ENCODE data around the gene SDK2. TPM values are rescaled to one million over a fixed set of nuclear protein-coding genes. Genes with fewer than 3 reads are reported as not detected.

SDK2 gene
- total RNA-seq, 1 donor from 2014 or later: 11.2 TPM

DNA sequence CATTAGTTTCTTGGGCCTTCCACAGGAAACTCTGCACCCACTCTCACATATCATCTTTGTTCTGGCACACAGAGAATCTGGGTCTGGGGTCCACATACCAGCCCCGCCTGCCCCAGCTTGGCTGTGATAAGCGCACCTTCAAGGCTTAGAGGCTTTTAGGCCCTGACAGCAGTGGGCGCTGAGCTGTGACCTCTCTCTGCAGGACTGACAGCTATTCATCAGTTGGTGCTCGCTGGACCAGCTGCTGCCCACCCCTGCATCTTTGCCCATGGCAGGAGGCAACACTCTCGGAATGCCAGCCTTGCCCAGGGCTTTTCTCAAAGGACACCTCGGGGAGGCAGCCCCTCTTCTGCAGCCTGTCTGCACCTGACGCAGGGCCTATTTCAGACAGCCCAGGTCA lies 62.9 kb downstream of the SDK2 start:
- no peak overlapping the region for H2AFZ ChIP-seq (ENCODE audit: low read depth, low read length)
- H3K79me2 ChIP-seq (ENCODE audit: insufficient read depth, low read length): no peaks in the 10 kb centered on the region
- Mint-ChIP-seq H3K4me1 (ENCODE audit: low read depth, unreplicated experiment) (no peaks in the 10 kb centered on the region), H3K27ac (ENCODE audit: unreplicated experiment) (no peak overlapping the region), H3K9me3 (ENCODE audit: unreplicated experiment) (peaks cover 5% of the 10 kb centered on the region), H3K36me3 (ENCODE audit: low read depth, unreplicated experiment) (peaks cover 5% of the 10 kb centered on the region), H3K4me3 (ENCODE audit: unreplicated experiment) (no peak overlapping the region), H3K27me3 (ENCODE audit: low read depth, unreplicated experiment) (peaks cover 31% of the 10 kb centered on the region)
- no peak overlapping the region for H3K27ac ChIP-seq (ENCODE audit: low read depth, low read length)
- H3K4me2 ChIP-seq (ENCODE audit: low read length): no peak overlapping the region
- H3K27me3 ChIP-seq (ENCODE audit: insufficient read depth, low read length): no peaks in the 10 kb centered on the region
- DNase-seq (ENCODE audit: low read depth) (no peak), FAIRE-seq (no peak)
- no peak overlapping the region for H3K4me3 ChIP-seq (ENCODE audit: insufficient read depth, low read depth, low read length)
- H3K9me3 ChIP-seq (ENCODE audit: insufficient read depth, low read depth, low read length): no peaks in the 10 kb centered on the region
- no peaks in the 10 kb centered on the region for H3K36me3 ChIP-seq (ENCODE audit: insufficient read depth, low read length)
- no peaks in the 10 kb centered on the region for H4K20me1 ChIP-seq (ENCODE audit: insufficient read depth, low read length)
- no peak for TF ChIP-seq EZH2 (IDR thresholded peaks at IDR 0.05; ENCODE audit: insufficient read depth, low read length)
- TF ChIP-seq, protein P1, sequence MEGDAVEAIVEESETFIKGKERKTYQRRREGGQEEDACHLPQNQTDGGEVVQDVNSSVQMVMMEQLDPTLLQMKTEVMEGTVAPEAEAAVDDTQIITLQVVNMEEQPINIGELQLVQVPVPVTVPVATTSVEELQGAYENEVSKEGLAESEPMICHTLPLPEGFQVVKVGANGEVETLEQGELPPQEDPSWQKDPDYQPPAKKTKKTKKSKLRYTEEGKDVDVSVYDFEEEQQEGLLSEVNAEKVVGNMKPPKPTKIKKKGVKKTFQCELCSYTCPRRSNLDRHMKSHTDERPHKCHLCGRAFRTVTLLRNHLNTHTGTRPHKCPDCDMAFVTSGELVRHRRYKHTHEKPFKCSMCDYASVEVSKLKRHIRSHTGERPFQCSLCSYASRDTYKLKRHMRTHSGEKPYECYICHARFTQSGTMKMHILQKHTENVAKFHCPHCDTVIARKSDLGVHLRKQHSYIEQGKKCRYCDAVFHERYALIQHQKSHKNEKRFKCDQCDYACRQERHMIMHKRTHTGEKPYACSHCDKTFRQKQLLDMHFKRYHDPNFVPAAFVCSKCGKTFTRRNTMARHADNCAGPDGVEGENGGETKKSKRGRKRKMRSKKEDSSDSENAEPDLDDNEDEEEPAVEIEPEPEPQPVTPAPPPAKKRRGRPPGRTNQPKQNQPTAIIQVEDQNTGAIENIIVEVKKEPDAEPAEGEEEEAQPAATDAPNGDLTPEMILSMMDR (IDR thresholded peaks at IDR 0.05; ENCODE audit: insufficient read depth, low read depth, low read length): no peak
- H3K9ac ChIP-seq (ENCODE audit: low read length): no peak overlapping the region
- H3K4me1 ChIP-seq (ENCODE audit: insufficient read depth, low read length): no peaks in the 10 kb centered on the region

DNA sequence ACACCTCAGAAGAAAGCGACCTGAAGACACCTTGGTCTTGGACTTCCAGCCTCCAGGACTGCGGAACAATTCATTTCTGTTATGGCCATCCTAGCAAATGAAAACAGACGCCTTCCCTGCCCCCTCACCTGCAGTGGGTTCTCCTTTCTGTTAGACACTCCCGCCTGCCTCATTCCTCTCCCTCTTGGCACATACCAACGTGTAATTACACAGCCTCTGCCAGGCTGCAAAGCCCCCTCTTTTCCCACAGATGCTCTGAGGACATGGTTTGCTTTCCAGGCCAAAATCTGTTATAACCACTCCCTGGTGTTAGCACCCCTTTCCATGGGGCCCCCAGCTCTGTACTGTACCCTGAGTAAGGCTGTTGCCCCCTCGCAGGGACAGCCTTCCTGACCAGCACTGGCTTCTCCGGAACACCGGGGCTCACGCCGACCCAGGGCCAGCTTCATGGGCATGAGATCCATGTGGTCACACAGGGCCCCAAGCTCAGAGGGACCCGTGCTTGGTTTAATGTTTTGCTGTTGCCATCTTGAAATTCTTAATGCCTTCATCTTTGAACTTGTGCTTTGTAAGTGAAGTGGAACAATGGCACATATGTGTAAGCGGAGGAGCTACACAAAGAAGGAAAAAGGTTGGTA lies 64.1 kb downstream of the SDK2 start:
- no peaks in the 10 kb centered on the region for H3K27me3 ChIP-seq (ENCODE audit: insufficient read depth, low read length)
- H2AFZ ChIP-seq (ENCODE audit: low read depth, low read length): no peak overlapping the region
- H3K4me1 ChIP-seq (ENCODE audit: insufficient read depth, low read length): no peaks in the 10 kb centered on the region
- Mint-ChIP-seq H3K4me1 (ENCODE audit: low read depth, unreplicated experiment) (no peaks in the 10 kb centered on the region), H3K9me3 (ENCODE audit: unreplicated experiment) (peaks cover 5% of the 10 kb centered on the region), H3K36me3 (ENCODE audit: low read depth, unreplicated experiment) (peaks cover 5% of the 10 kb centered on the region), H3K4me3 (ENCODE audit: unreplicated experiment) (no peak overlapping the region), H3K27ac (ENCODE audit: unreplicated experiment) (no peak overlapping the region), H3K27me3 (ENCODE audit: low read depth, unreplicated experiment) (peaks cover 35% of the 10 kb centered on the region)
- no peak overlapping the region for H3K27ac ChIP-seq (ENCODE audit: low read depth, low read length)
- no peaks in the 10 kb centered on the region for H3K9me3 ChIP-seq (ENCODE audit: insufficient read depth, low read depth, low read length)
- no peaks in the 10 kb centered on the region for H3K79me2 ChIP-seq (ENCODE audit: insufficient read depth, low read length)
- no peaks in the 10 kb centered on the region for H3K36me3 ChIP-seq (ENCODE audit: insufficient read depth, low read length)
- TF ChIP-seq EZH2 (IDR thresholded peaks at IDR 0.05; ENCODE audit: insufficient read depth, low read length): no peak
- TF ChIP-seq, protein P1 (IDR thresholded peaks at IDR 0.05; ENCODE audit: insufficient read depth, low read depth, low read length): no peak
- FAIRE-seq: no peak
- no peak for DNase-seq (ENCODE audit: low read depth)
- no peaks in the 10 kb centered on the region for H4K20me1 ChIP-seq (ENCODE audit: insufficient read depth, low read length)
- H3K4me3 ChIP-seq (ENCODE audit: insufficient read depth, low read depth, low read length): no peak overlapping the region
- no peak overlapping the region for H3K9ac ChIP-seq (ENCODE audit: low read length)
- no peak overlapping the region for H3K4me2 ChIP-seq (ENCODE audit: low read length)

DNA sequence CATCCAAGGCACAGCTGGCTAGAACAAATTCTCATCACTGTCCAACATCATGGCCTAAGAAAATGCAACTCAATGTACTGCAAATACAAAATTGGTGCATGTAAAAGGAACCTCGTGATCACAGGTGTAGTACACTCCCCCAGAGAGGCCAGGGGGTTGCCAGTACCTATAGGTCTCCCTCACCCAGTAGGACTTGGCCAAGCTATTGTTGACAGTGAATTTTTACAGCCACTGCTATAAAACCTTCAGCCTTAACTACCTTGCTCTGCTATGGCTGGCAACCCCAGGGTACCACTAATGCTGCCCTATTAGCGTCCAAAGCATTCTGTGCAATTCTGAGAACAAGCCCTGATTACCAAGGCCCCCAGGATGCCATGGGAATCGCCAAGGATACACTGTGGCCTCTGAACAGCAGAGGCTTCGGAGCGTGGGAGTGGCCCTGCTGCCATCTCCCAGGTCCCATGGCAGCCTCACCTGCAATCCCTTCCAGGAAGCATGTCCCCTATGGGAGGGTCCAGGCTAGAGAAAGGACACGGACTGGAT lies 67.6 kb downstream of the SDK2 start:
- H3K9ac ChIP-seq (ENCODE audit: low read length): no peak overlapping the region
- H3K36me3 ChIP-seq (ENCODE audit: insufficient read depth, low read length): no peaks in the 10 kb centered on the region
- H3K9me3 ChIP-seq (ENCODE audit: insufficient read depth, low read depth, low read length): no peaks in the 10 kb centered on the region
- H3K4me2 ChIP-seq (ENCODE audit: low read length): no peak overlapping the region
- no peak for FAIRE-seq
- Mint-ChIP-seq H3K9me3 (ENCODE audit: unreplicated experiment) (peaks cover 8% of the 10 kb centered on the region), H3K4me1 (ENCODE audit: low read depth, unreplicated experiment) (no peaks in the 10 kb centered on the region), H3K27ac (ENCODE audit: unreplicated experiment) (no peak overlapping the region), H3K4me3 (ENCODE audit: unreplicated experiment) (no peak overlapping the region), H3K36me3 (ENCODE audit: low read depth, unreplicated experiment) (peaks cover 8% of the 10 kb centered on the region), H3K27me3 (ENCODE audit: low read depth, unreplicated experiment) (peaks cover 37% of the 10 kb centered on the region)
- no peaks in the 10 kb centered on the region for H3K27me3 ChIP-seq (ENCODE audit: insufficient read depth, low read length)
- H3K4me3 ChIP-seq (ENCODE audit: insufficient read depth, low read depth, low read length): no peak overlapping the region
- H2AFZ ChIP-seq (ENCODE audit: low read depth, low read length): no peak overlapping the region
- TF ChIP-seq EZH2 (IDR thresholded peaks at IDR 0.05; ENCODE audit: insufficient read depth, low read length): no peak
- TF ChIP-seq, protein P1 (IDR thresholded peaks at IDR 0.05; ENCODE audit: insufficient read depth, low read depth, low read length): no peak
- H3K79me2 ChIP-seq (ENCODE audit: insufficient read depth, low read length): no peaks in the 10 kb centered on the region
- no peak for DNase-seq (ENCODE audit: low read depth)
- no peak overlapping the region for H3K27ac ChIP-seq (ENCODE audit: low read depth, low read length)
- no peaks in the 10 kb centered on the region for H4K20me1 ChIP-seq (ENCODE audit: insufficient read depth, low read length)
- H3K4me1 ChIP-seq (ENCODE audit: insufficient read depth, low read length): no peaks in the 10 kb centered on the region
